HG02763 (cell line): ENCODE results near the gene SMARCA4.

Experiments
- ATAC-seq: cut with Tn5 transposase; IDR thresholded peaks from one replicate; pipeline ENCODE4 v1.9.1; 2021; ENCODE audit warnings: mild to moderate bottlenecking, moderate library complexity; ENCODE audit not compliant: unreplicated experiment

SMARCA4 gene

GRCh38 chr19:11007385-11007784, 46.6 kb downstream of the SMARCA4 start:
- ATAC-seq = no peak

DNA sequence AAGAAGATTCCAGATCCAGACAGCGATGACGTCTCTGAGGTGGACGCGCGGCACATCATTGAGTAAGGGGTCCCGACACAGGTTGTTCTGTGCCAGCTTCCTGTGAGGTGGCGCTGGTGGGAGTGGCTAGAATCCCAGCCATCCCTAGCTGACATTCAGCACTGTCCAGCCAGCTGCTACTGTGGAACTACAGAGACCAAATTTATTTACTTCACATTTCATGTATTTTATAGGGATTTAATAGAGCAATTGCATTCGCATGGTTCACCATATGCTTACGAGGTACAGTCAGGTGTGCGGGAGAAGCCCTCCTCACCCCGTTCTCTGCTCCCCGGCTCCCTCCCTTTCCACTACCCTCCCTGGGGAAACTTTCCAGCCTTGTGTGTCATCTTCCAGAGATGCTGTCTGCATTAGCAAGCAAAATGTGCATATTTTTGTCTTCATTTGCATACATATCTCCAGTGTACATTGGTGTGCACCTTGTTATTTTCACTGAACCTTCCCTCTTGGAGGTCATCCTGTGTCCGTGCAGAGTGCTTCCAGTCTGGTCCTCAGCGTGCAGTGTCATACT, 47.2 kb downstream of the SMARCA4 start:
- no peak for ATAC-seq

GRCh38 chr19:11010041-11010440, 49.2 kb downstream of the SMARCA4 start:
- no peak for ATAC-seq

- no peak for ATAC-seq
Observed at GRCh38 chr19:11012507-11012906, 51.7 kb downstream of the SMARCA4 start.

DNA sequence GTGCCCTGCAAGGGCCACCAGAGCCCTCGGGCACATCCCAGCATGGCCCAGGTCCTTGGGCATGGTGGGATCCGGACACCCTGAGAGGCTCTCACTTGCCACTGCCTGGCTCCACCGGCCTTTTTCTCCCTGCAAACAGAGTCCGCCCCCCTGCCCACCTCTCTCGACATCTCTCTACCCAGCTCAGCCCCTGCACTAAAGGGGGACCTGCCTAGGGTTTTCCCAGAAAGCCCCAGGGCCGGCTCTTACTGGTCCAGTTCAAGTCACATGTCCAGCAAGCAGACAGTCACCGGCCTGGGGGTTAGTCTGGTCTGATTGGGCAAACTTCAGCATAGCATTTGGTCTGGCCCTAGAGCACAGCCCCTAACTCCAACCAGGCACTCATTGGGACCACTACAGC, 52.9 kb downstream of the SMARCA4 start:
- no peak for ATAC-seq

DNA sequence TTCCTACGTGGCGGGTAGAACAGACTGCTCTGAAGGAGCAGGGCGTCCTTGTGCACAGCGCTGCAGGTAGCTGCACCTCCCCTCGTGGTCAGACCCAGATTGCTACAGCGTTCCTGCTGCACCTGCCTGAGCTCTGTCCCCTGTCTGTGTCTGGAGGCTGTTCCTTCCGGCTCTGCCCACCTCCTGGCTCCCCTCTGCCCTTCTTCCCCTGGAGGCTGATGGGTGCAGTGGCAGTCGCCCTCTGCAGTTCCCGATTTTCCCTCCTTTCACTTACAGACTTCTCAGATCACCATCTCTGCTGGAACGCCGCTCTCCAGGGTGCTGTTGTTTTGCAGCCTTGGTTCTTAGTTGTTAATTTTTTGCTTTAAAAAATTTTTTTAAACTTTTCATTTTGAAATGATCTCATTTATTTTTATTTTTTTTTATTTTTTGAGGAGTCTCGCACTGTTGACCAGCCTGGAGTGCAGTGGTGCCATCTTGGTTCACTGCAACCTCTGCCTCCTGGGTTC, 53.6 kb downstream of the SMARCA4 start:
- no peak for ATAC-seq

- no peak for ATAC-seq
Observed at GRCh38 chr19:11016631-11017030, 55.8 kb downstream of the SMARCA4 start.

GRCh38 chr19:11017275-11018035, 56.6 kb downstream of the SMARCA4 start:
- no peak for ATAC-seq

GRCh38 chr19:11018179-11018578, 57.3 kb downstream of the SMARCA4 start:
- no peak for ATAC-seq

- ATAC-seq = no peak
Observed at GRCh38 chr19:11018763-11019162, 57.9 kb downstream of the SMARCA4 start.

DNA sequence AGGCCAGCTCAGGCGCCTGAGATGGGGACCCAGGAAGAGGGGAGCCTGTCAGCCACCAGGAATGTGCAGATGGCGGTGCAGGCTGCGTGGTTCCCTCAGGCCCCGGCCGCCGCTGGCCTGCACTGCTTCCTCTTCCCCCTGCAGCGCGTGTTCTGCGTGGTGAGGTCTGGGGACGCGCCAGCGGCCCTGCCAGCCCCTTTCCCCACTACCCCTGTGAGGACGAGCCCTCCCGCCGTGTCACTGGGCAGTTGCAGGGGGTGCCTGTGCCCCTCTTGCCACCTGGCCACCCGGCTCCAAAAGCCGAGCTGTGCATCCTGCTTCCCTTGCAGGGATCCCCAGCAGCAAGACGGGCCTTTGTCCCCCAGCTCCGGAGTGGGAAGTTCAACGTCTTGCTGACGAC, 58.4 kb downstream of the SMARCA4 start:
- no peak for ATAC-seq

DNA sequence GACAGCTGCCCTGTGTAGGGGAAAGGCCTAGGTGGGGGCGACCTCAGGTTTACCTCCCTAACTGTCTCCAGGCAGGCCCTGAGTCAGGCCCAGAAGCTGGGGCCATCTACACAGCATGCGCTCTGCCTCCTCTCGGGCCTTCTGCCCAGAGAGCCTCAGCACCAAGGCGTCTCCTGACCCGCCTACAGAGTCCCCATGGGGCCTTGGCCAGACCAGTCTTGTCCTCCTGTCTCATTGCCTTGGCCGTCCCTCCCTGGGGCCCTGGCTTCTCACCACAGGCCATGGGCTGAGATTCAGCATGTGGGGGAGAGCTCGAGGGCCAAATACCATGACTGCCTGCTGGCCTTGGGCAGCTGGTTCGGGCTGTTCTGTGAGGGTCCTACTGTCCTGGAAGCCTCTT, 59.0 kb downstream of the SMARCA4 start:
- ATAC-seq = no peak

- no peak for ATAC-seq
Observed at GRCh38 chr19:11020423-11020822, 59.6 kb downstream of the SMARCA4 start.

GRCh38 chr19:11020982-11021759, 60.3 kb downstream of the SMARCA4 start:
- no peak for ATAC-seq

- ATAC-seq = no peak
Observed at GRCh38 chr19:11021760-11022144, 60.9 kb downstream of the SMARCA4 start.

DNA sequence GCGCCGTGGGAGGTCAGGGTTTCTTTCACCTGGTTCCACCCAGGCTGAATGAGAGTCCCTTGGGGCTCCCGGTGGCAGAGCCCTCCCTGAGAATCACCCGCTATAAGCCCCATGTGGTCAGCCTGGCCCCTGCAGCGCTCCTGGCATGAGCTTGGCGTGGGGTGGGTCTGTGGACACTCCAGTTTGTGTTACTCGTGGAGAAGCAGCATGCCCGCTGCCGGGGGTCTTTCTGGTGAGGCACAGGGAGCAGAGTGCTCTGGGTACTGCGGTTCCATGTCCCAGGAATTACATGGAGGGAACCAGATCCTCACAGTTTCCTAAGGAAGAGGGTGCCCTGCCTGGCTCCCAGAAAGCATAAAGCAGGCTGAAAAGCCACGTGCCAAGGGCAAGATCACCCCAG, 62.2 kb downstream of the SMARCA4 start:
- ATAC-seq = no peak

DNA sequence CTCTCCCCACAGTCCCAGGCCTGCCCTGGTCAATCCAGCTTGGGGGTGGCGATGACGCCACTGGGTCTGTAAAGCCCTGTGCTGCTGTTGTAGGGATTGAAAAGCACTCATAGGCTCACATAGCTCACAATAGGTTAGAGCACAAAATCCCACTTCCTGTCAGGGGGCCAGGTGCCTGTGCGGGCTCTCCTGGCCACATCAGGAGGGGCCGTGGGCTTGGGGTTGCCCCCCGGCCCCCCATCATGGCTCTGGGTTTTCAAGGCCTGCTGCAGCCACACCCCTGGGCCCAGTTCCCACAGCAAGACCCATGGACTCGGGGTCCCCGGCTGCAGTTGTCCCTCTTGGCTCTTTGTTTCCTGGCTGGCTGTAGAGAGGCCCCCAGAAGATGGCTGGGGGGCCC, 62.9 kb downstream of the SMARCA4 start:
- ATAC-seq = no peak

DNA sequence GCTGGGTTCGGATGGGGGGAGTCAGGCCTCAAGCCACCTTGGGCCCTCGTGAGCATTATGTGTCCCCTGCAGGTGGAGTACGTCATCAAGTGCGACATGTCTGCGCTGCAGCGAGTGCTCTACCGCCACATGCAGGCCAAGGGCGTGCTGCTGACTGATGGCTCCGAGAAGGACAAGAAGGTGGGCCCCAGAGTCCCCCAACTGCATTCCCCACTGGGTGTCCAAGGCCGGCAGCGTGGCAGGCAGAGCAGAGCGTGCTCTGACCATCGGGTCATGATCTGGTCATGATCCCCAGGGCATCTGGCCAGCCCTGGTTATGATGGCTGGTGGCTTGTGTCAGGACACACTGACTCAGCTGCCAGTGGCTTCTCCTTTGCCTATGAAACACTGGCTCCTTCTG, 63.4 kb downstream of the SMARCA4 start:
- ATAC-seq = no peak

DNA sequence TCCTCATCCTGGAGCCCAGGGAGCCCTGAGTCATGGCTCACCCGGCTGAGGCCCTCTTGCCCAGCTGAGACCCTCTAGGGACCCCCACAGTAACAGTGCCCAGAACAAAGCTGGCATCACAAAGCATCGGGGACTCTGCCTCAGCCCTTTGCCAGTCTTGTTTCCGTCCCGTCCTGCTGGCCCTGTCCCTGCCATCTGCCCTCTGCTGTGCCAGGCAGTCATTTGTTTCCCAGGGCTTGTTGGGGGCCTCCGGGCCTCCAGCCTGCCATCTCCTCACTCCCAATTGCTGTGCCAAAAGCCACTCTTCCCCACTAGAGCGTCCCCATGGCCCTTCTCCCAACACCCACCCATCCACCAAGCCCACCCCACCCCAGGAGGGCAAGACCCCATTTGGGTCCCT, 64.2 kb downstream of the SMARCA4 start:
- ATAC-seq = no peak

GRCh38 chr19:11025445-11025844, 64.6 kb downstream of the SMARCA4 start:
- no peak for ATAC-seq

DNA sequence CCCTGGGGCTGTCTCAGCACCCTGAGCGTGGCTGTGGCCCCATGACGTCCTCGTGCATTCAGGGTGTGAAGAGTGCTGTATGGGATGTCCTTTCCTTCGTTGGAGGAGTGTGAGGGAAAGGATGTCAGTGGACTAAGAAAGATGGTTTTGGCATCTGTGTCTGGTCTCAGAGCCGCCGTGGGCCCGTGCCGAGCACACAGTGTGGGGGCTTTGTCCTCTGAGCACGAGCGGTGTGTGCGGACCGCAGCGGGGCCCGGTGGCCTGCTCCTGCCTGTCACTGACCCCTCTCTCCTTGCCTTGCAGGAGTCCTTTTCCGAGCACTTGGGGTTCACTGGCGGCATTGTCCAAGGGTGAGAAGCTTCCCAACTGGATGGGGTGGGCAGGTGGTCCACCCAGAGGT, 65.2 kb downstream of the SMARCA4 start:
- no peak for ATAC-seq

DNA sequence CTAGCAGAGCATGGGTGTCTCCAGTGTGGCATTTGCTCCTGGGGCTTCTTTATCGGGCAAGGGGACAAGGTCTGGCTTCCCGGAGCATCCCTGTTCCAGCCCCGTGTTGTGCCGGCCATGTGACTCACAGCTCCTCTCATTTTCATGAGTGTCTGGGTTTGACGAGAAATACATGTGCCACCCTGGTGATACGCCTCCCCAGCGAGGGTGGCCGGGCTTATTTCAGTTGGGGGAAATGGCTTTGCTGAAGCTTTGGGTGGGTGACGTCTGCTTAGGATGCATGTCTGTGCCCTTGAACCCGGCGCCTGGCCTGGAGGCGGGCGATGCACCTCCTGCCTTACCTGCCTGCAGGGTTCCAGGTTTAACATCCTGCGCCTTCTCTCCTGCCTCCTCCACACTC, 66.6 kb downstream of the SMARCA4 start:
- no peak for ATAC-seq
